Muscle layer of colon (tissue), 2 donors: ENCODE measurements around the gene RAD51D.

Experiments used
- H3K27ac ChIP-seq: one replicate; pipeline ENCODE4 v1.7.0; 2013; ENCODE audit warnings: low read depth, mild to moderate bottlenecking, low read length, moderate library complexity
- H3K27me3 ChIP-seq, 2 donors: one replicate each; pipeline ENCODE4 v1.7.0; 2013; ENCODE audit warnings: low read length in 2 of 2, mild to moderate bottlenecking in 2 of 2; ENCODE audit not compliant: insufficient read depth in 2 of 2, control insufficient read depth in 1 of 2
- H3K36me3 ChIP-seq: one replicate; pipeline ENCODE4 v1.7.0; 2013; ENCODE audit warnings: mild to moderate bottlenecking, low read length; ENCODE audit not compliant: insufficient read depth
- H3K4me1 ChIP-seq: one replicate; pipeline ENCODE4 v1.7.0; 2013; ENCODE audit warnings: mild to moderate bottlenecking, low read length; ENCODE audit not compliant: insufficient read depth
- H3K4me3 ChIP-seq, 2 donors: one replicate each; pipeline ENCODE4 v1.7.0; 2013; ENCODE audit warnings: low read length in 2 of 2, low read depth in 1 of 2, mild to moderate bottlenecking in 1 of 2, moderate library complexity in 1 of 2
- H3K9ac ChIP-seq: one replicate; pipeline ENCODE4 v1.7.0; 2013; ENCODE audit warnings: low read length
- H3K9me3 ChIP-seq: one replicate; pipeline ENCODE4 v1.7.0; 2013; ENCODE audit warnings: mild to moderate bottlenecking, low read length
- donor health status: abdominal sarcoma.
- donor health status: Adenocarcinoma of cecum.

Gene RAD51D

DNA sequence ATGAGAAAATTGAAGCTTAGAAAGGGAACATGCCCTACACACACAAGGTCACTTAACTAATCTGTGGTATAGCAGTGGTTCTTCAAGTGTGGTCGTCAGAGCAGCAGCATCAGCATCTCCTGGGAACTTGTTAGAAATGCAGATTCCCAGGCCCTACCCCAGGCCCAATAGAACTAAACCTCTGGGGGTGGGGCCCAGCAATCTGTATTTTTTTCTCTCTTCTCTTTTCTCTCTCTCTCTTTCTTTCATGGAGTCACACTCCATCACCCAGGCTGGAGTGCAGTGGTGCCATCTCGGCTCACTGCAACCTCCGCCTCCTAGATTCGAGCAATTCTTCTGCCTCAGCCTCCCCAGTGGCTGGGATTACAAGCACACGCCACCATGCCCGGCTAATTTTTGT, 18.6 kb upstream of the RAD51D start:
- Histone ChIP-seq H3K9ac (no peak overlapping the region), H3K36me3 (peaks cover 56% of the 10 kb centered on the region), H3K4me3 (no peak overlapping the region), H3K9me3 (no peaks in the 10 kb centered on the region), H3K4me1 (peaks cover 8% of the 10 kb centered on the region), H3K27me3 (no peaks in the 10 kb centered on the region), H3K27ac (no peak overlapping the region)

- H3K4me3 ChIP-seq: no peak overlapping the region
- no peaks in the 10 kb centered on the region for H3K9me3 ChIP-seq
- no peak overlapping the region for H3K27ac ChIP-seq
- H3K4me1 ChIP-seq: no peaks in the 10 kb centered on the region
- H3K9ac ChIP-seq: no peak overlapping the region
- peaks cover 65% of the 10 kb centered on the region for H3K36me3 ChIP-seq
- no peaks in the 10 kb centered on the region for H3K27me3 ChIP-seq
Measured at GRCh38 chr17:35135322-35135721, 15.7 kb upstream of the RAD51D start.

DNA sequence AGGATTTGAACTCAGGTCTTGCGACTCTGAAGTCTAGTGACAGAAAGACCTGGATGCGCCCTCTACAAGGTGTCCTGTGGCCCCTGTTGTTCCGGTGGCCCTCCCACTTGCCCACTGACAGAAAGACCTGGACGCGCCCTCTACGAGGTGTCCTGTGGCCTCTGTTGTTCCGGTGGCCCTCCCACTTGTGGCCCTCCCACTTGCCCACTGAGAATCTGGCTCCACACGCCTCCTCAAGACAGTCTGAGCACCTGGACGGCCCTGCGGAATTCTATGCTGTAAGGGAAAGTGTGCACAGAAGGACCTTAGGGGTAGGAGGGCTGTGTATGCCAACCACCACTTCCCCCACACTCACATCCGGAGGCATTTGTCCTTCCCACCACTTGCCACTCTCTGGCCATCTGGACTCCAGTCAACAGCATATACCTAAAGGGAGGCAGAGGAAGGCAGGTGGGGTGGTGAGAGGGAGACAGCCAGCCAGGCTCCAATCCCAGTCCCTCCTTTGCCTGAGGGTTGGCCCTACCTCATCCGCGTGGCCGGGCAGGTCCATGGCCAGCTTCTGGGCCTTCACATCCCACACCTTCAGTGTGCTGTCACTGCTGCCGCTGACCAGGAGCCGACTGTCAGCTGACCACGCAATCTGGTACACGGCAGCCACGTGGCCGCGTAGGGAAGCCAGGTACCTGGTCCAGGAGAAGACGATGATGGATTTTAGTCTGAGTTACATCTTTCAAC, 13.3 kb upstream of the RAD51D start:
- Histone ChIP-seq H3K9ac (no peak overlapping the region), H3K27me3 (no peaks in the 10 kb centered on the region), H3K4me3 (no peak overlapping the region), H3K4me1 (no peaks in the 10 kb centered on the region), H3K9me3 (no peaks in the 10 kb centered on the region), H3K36me3 (peaks cover 48% of the 10 kb centered on the region), H3K27ac (no peak overlapping the region)

- Histone ChIP-seq H3K36me3 (peaks cover 40% of the 10 kb centered on the region), H3K9ac (no peak overlapping the region), H3K4me3 (no peak overlapping the region), H3K27ac (no peak overlapping the region), H3K4me1 (no peaks in the 10 kb centered on the region), H3K9me3 (no peaks in the 10 kb centered on the region), H3K27me3 (no peaks in the 10 kb centered on the region)
Measured at GRCh38 chr17:35132099-35132498, 12.4 kb upstream of the RAD51D start.

DNA sequence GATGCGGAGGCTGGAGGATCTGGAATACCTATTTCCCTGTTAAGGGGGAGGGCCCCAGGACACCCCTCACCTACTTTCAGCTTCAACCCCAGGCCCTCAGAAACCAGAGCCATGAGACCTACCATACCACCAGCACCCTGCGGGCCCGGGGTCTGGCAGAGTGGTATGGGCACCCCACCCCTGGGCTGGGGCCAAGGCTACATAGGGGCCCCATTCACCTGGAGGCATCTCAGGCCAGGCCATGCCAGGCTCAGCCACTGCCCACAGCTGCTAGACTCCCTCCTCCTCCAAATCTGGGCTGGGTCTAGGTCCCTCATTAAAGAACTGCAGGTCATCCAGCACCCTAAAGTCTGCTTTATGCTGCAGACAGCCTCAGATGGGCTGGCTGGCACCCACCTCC, 10.7 kb upstream of the RAD51D start:
- Histone ChIP-seq H3K4me1 (no peaks in the 10 kb centered on the region), H3K27ac (no peak overlapping the region), H3K27me3 (no peaks in the 10 kb centered on the region), H3K4me3 (no peak overlapping the region), H3K36me3 (peaks cover 27% of the 10 kb centered on the region), H3K9me3 (no peaks in the 10 kb centered on the region), H3K9ac (no peak overlapping the region)

- H3K9me3 ChIP-seq: no peaks in the 10 kb centered on the region
- no peaks in the 10 kb centered on the region for H3K27me3 ChIP-seq
- H3K36me3 ChIP-seq: peaks cover 22% of the 10 kb centered on the region
- no peaks in the 10 kb centered on the region for H3K4me1 ChIP-seq
- H3K4me3 ChIP-seq: no peak overlapping the region
- no peak overlapping the region for H3K9ac ChIP-seq
- no peak overlapping the region for H3K27ac ChIP-seq
Measured at GRCh38 chr17:35129973-35130351, 10.3 kb upstream of the RAD51D start.

DNA sequence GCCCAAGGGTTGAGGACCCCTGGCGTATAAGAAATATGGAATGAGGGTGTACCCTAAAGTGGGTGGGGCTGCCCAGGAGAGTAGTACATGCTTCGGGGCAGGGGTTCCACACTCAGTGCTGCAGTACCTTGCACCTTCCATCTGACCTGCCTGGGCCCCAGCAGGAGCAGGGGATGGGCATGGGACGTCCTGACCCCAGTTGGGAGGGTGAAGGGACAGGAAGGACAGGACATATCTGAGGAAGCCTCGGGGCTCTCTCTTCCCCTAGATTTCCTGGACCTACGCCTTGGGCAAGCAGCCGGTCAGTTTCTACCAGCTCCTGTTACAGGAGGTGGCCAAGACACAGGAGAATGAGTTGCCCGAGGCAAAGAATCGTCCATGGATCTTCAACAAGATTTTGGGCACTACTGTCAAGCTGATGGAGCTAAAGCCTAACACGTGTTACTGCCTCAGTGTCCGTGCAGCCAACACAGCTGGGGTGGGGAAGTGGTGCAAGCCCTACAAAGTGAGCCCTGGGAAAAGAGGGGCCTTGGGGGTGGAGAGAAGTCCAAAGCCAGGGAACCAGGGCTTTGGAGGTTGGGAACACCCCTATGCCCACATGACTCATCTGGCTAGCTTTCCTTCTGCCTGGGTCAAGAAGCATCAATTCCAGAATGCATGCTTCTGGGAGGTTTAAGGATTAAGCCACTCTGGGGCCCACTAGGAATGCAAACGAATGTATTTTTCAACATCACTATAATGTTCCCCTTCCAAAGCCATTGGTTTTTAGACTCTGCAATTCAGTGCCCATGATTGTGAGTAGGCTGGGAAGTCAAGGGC, 9.7 kb upstream of the RAD51D start:
- no peak overlapping the region for H3K27ac ChIP-seq
- no peaks in the 10 kb centered on the region for H3K27me3 ChIP-seq

DNA sequence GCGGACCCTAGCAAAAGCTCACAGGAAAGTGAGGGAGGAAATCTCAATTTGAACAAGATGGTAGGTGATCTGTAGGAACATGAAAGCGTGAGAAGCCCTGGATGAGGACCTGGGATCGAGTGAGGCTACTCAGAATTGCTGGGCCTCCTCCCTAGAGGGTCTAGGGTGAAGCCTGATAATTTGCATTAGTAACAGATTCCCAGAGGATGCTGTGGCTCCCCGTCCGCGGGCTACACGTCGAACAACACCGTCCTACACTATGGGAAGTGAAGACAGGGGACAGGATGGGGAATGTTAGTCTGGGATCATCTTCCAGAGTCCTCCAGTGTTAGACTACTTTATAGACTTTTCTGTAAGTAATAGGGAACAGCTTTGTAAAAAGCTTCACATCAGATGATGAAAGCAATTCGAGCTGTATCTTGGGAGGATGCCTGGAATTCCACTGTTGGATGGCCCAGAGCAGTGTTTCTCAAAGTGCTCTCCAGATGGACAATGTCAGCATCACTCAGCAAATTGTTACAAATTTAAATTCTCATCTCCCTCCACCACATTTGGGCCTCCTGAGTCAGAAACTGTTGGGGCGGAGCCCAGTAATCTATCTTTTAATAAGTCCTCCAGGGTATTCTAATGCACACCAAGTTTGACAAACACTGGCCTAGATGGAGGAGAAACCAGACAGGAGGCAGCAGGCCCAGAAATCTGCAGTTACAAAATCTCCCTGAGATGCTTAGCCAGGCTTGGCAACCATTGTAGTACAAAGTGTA, 8.3 kb upstream of the RAD51D start:
- no peaks in the 10 kb centered on the region for H3K9me3 ChIP-seq
- peaks cover 6% of the 10 kb centered on the region for H3K36me3 ChIP-seq
- H3K4me3 ChIP-seq: no peak overlapping the region
- H3K27ac ChIP-seq: no peak overlapping the region
- no peak overlapping the region for H3K9ac ChIP-seq
- H3K4me1 ChIP-seq: no peaks in the 10 kb centered on the region
- no peaks in the 10 kb centered on the region for H3K27me3 ChIP-seq

More for the DNA sequence above, 9.7 kb upstream of the RAD51D start:
- H3K36me3 ChIP-seq: peaks cover 19% of the 10 kb centered on the region
- H3K9me3 ChIP-seq: no peaks in the 10 kb centered on the region
- no peaks in the 10 kb centered on the region for H3K4me1 ChIP-seq
- H3K4me3 ChIP-seq: no peak overlapping the region
- no peak overlapping the region for H3K9ac ChIP-seq

GRCh38 chr17:35121315-35121714, 1.7 kb upstream of the RAD51D start, which contains the start of gene FNDC8:
FNDC8 (plus strand) TSS chr17:35121615; CDS start chr17:35121694, 79 bp downstream.
- H3K4me1 ChIP-seq: peaks cover 11% of the 10 kb centered on the region
- H3K9me3 ChIP-seq: no peaks in the 10 kb centered on the region
- H3K9ac ChIP-seq: no peak within 1 kb of the TSS
- H3K27me3 ChIP-seq: no peaks in the 10 kb centered on the region
- no peak within 1 kb of the TSS for H3K27ac ChIP-seq
- no peaks in the 10 kb centered on the region for H3K36me3 ChIP-seq
- H3K4me3 ChIP-seq: no peak within 1 kb of the TSS

DNA sequence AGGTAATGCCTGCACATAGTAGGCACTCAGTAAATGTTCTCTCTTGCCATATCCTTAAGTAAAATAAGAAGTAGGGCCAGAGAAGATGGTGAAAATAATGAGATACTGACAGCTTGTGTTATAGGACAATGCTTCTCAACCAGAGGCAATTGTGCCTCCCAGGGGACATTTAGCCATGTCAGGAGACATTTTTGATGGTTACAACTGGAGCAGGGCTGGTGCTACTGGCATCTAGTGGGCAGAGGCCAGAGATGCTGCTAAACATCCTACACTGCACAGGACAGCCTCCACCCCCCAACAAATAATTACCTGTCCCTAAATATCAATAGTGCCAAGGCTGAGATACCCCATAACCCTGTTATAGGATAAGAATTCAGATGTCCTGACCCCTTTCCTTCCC, 1.7 kb downstream of the RAD51D start:
- no peak overlapping the region for H3K27ac ChIP-seq
- peaks cover 11% of the 10 kb centered on the region for H3K4me1 ChIP-seq
- H3K27me3 ChIP-seq: no peaks in the 10 kb centered on the region
- no peaks in the 10 kb centered on the region for H3K9me3 ChIP-seq
- no peak overlapping the region for H3K9ac ChIP-seq
- H3K4me3 ChIP-seq: no peak overlapping the region
- H3K36me3 ChIP-seq: no peaks in the 10 kb centered on the region

DNA sequence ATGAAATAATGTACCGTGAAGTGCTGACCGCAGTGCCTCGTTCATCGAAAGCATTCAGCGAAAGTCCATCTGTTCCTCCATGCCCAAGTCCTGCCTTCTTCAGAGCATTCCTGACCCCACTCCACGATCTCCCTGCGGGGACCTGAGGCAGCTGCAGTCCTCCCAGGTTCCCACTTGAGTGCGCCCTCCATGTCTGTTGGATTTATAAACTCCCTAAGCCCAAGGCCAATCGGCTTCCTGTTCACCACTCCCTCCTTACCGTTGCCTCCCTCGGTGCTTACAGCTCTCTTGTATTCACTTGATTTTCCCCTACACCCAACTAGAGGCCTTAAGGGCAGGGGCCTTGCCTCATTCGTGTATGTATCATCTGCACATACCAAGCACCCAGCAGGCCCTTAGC, 2.8 kb downstream of the RAD51D start:
- Histone ChIP-seq H3K27ac (no peak overlapping the region), H3K36me3 (no peaks in the 10 kb centered on the region), H3K4me1 (peaks cover 11% of the 10 kb centered on the region), H3K4me3 (no peak overlapping the region), H3K9ac (no peak overlapping the region), H3K27me3 (no peaks in the 10 kb centered on the region), H3K9me3 (no peaks in the 10 kb centered on the region)
